GM12872 (cell line): ENCODE data around the gene CAMTA1.

ENCODE experiments used
- TF ChIP-seq, protein P1 (sequence below): IDR thresholded peaks from 3 replicates; pipeline ENCODE4 v1.5.1; 2011; ENCODE audit warnings: low read depth, mild to moderate bottlenecking, low read length, moderate library complexity; ENCODE audit not compliant: insufficient read depth

CAMTA1 gene

DNA sequence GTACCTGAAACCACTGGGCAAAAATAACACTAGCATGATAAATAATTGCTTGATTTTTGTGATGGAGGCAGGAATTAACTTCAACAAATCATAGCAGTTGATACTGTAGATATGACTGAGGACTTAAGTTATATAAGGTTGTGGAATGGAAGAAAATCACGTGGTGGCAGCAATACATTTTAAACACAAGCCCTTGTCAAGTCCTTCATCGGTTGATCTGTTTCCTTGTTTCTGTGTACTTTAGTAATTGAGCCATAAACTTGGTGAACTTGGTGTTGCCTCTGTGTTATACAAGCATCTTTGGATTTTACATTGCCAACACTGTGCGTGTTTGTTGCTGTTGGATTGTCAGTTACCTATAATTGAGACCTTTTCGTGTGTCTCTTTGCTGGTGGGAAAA, 114.4 kb downstream of the CAMTA1 start:
- TF ChIP-seq, protein P1, sequence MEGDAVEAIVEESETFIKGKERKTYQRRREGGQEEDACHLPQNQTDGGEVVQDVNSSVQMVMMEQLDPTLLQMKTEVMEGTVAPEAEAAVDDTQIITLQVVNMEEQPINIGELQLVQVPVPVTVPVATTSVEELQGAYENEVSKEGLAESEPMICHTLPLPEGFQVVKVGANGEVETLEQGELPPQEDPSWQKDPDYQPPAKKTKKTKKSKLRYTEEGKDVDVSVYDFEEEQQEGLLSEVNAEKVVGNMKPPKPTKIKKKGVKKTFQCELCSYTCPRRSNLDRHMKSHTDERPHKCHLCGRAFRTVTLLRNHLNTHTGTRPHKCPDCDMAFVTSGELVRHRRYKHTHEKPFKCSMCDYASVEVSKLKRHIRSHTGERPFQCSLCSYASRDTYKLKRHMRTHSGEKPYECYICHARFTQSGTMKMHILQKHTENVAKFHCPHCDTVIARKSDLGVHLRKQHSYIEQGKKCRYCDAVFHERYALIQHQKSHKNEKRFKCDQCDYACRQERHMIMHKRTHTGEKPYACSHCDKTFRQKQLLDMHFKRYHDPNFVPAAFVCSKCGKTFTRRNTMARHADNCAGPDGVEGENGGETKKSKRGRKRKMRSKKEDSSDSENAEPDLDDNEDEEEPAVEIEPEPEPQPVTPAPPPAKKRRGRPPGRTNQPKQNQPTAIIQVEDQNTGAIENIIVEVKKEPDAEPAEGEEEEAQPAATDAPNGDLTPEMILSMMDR, result no peak

DNA sequence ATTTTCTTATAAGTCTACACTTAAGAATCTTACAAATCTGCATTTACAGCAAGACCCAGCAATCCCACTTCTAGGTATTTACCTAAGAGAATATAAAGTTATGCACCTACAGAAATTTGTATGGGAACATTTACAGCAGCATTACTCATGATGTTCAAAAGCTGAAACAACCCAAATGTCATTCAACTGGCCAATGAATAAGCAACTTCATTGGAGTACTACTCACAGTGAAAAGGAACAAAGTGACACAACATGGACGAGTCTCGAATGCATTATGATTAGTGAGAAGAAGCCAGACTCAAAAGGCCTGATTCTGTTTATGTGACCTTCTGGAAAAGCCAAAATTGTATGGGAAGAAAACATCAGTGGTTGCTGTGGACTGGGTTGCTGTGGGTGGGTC, 116.9 kb downstream of the CAMTA1 start:
- TF ChIP-seq, protein P1, result no peak

DNA sequence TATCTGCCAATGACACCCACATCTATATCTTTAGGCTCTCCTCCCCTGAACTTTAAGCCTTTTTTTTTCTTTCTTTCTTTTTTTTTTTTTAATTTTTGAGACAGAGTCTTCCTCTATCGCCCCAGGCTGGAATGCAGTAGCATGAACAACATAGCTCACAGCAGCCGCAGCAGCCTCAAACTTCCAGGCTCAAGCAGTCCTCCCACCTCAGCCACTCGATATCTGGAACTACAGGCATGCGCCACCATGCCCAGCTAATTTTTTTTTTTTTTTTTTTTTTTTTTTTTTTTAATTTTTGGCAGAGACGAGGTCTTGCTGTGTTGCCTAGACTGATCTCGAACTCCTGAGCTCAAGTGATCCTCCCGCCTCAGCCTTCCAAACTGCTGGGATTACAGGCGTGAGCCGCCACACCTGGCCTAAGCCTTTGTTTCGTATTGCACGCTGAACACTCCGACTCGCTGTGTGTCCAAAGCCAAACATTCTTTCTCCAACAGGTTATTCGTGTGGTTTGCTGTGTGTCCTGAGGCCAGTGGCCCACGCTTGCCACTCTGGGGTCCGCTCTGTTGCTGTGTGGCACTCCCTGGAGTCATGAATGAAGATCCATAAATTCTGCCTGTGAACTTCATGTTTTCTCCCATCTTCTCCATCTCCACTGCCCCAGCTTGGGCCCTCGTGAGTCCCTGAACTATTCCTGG, 119.4 kb downstream of the CAMTA1 start:
- TF ChIP-seq, protein P1, result no peak

DNA sequence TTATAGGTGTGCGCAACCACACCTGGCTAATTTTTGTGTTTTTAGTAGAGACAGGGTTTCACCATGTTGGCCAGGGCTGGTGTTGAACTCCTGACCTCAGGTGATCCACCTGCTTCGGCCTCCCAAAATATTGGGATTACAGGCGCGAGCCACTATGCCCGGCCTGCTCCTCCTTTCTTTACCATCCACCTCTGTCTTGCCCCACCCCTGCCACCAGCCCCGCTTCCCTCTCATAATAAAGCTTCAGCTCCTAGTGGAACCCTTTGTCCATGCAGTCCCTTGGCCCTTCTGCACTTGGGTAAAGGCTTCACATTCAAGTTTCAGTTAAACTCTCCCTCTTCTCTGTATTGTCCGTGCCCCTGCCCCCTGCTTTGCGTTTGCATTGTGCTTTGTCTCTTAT, 120.1 kb downstream of the CAMTA1 start:
- TF ChIP-seq, protein P1, result no peak

DNA sequence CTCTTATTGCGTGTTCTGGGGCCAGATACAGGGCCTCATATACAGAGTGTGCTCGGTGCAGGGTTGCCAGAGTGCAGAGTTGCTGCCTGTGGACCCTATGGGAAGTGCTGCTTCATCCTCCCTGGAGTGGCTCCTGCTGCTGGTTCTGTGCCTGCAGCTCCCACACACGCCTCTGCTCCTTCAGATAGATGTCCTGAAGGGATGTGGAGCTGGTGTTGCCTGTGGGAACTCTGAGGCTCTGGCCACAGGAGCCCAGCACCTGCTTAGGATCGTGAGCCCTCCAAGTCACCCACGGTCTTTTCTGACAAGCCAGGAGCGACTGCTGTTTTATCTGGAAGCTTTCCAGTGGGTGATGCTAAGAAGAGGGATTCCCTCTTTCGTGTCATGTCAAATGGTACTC, 120.5 kb downstream of the CAMTA1 start:
- TF ChIP-seq, protein P1, result no peak

DNA sequence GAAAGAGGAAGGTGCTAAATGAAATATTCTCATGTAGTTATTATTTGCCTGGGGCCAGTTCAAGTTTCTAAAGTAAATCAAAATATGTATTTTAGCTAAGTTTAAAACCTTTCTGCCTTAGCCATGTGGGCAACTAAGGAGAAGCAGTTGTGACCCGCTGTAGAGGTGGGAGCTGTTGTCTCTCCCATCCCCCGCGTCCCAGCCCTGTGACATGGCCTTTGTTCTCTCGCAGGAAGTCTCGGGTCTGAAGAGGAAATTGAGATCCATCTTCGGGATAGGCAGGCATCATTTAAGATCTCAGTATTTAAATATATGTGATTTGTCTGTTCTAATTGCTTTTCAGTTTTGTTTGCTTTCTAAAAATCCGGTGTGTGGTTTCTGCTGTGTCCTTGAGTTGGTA, 121.5 kb downstream of the CAMTA1 start:
- TF ChIP-seq, protein P1, result no peak

DNA sequence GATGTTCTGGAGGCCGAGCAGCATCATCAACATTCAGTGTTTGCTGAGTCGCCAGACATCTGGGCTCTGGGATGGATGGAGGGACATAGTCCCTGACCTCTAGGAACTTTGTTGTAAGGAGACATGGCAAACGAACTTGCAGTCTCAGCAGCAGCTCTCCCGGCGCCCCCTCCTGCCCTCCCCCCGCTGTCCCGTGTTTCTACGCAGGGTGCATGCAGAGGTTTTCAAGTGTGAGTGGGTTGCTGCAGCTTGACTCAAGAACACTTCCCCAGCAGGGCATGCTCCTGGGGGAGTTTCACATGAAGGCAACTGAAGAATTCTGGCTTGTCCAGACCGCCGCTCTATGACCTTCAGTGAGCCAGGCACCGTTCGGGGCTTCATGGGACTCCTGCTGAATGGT, 121.9 kb downstream of the CAMTA1 start:
- TF ChIP-seq, protein P1, result no peak
